Thymus (tissue), 11 donors: Measurements from ENCODE around the gene CHEK1. TPM values are rescaled to one million over a fixed set of nuclear protein-coding genes. Genes with fewer than 3 reads are reported as not detected.

ENCODE experiments used
- DNase-seq, 9 donors: peaks; one replicate each; pipeline ENCODE4 v3.0.0-alpha.2; 2013; ENCODE audit warnings: low spot score in 9 of 9, low read depth in 6 of 9, missing footprints in 1 of 9
- H3K27ac ChIP-seq, 2 donors: one replicate each; pipeline ENCODE4 v1.5.1; 2013; ENCODE audit warnings: control low read depth in 1 of 2, low read depth in 1 of 2, low read length in 1 of 2, mild to moderate bottlenecking in 1 of 2, moderate library complexity in 1 of 2
- H3K27me3 ChIP-seq, 2 donors: one replicate each; pipeline ENCODE4 v1.5.1; 2013; ENCODE audit warnings: low read length in 1 of 2; ENCODE audit not compliant: control insufficient read depth in 2 of 2, insufficient read depth in 1 of 2
- H3K36me3 ChIP-seq, 2 donors: one replicate each; pipeline ENCODE4 v1.5.1; 2013; ENCODE audit warnings: low read length in 1 of 2, mild to moderate bottlenecking in 1 of 2, moderate library complexity in 1 of 2; ENCODE audit not compliant: control insufficient read depth in 2 of 2, insufficient read depth in 2 of 2
- H3K4me1 ChIP-seq, 2 donors: one replicate each; pipeline ENCODE4 v1.5.1; 2013; ENCODE audit warnings: low read length in 2 of 2; ENCODE audit not compliant: control insufficient read depth in 2 of 2, insufficient read depth in 2 of 2
- H3K4me3 ChIP-seq, 2 donors: one replicate each; pipeline ENCODE4 v1.5.1; 2013; ENCODE audit warnings: low read length in 2 of 2, control low read depth in 1 of 2, mild to moderate bottlenecking in 1 of 2
- H3K9me3 ChIP-seq, 2 donors: one replicate each; pipeline ENCODE4 v1.5.1; 2013; ENCODE audit warnings: low read length in 1 of 2, mild to moderate bottlenecking in 1 of 2; ENCODE audit not compliant: control insufficient read depth in 2 of 2, insufficient read depth in 1 of 2
- WGBS: extraction: QIAGEN DNeasy Blood & Tissue Kit; methylation state at CpG from one replicate; pipeline ENCODE4 v1.1.7; 2013; 5-methylcytosine and 5-hydroxymethylcytosine counted together
- polyA plus RNA-seq: library from polyadenylated mRNA; stranded (reverse); fragments of 200-250 nt; gene quantifications from one replicate; pipeline ENCODE4 v1.2.3, GENCODE V29; 2013
- total RNA-seq: library from RNA; stranded (reverse); fragments of 120-200 nt; gene quantifications from one replicate; pipeline ENCODE4 v1.2.4, GENCODE V29; 2013
- donor health status: healthy.

CHEK1 gene
- total and polyA plus RNA-seq, 2 donors: 3.8 to 35.5 TPM

- no peaks in the 10 kb centered on the region for H3K9me3 ChIP-seq
- peaks cover 8 to 14% of the 10 kb centered on the region in 2 donors for H3K36me3 ChIP-seq
- peaks cover 0 to 10% of the 10 kb centered on the region in 2 donors for H3K4me1 ChIP-seq
- no peak overlapping the region for H3K27ac ChIP-seq
- no peaks in the 10 kb centered on the region for H3K27me3 ChIP-seq
- 85% methylated on average over 3 of the region's 3 CpGs for WGBS
- H3K4me3 ChIP-seq: no peak overlapping the region
- DNase-seq: no peak
These were observed 36.5 kb upstream of the CHEK1 start for GRCh38 chr11:125588505-125588904.

GRCh38 chr11:125591649-125592304 lies 33.2 kb upstream of the CHEK1 start:
- peak overlapping the region; percentile 62 to 80 for H3K4me3 ChIP-seq
- H3K4me1 ChIP-seq: peaks cover 0 to 13% of the 10 kb centered on the region in 2 donors
- no peaks in the 10 kb centered on the region for H3K9me3 ChIP-seq
- peak in 3 of 9 donors; percentile 14 to 23 (median 22) for DNase-seq
- 4% methylated on average over 30 of the region's 30 CpGs for WGBS
- no peaks in the 10 kb centered on the region for H3K27me3 ChIP-seq
- peak overlapping the region; percentile 96 to 97 for H3K27ac ChIP-seq
- H3K36me3 ChIP-seq: no peaks in the 10 kb centered on the region

GRCh38 chr11:125592305-125593113 lies 32.5 kb upstream of the CHEK1 start, which contains the start of gene STT3A:
TSS of gene STT3A (plus strand) at chr11:125592852. CDS start at chr11:125595916, 3,064 bp downstream.
- H3K4me3 ChIP-seq: peak within 1 kb of the TSS; percentile 65 to 80
- peak within 1 kb of the TSS; percentile 96 to 97 for H3K27ac ChIP-seq
- peak; percentile 97 to 100 (median 99) for DNase-seq
- peaks cover 0 to 13% of the 10 kb centered on the region in 2 donors for H3K4me1 ChIP-seq
- peaks cover 0 to 6% of the 10 kb centered on the region in 2 donors for H3K36me3 ChIP-seq
- no peaks in the 10 kb centered on the region for H3K27me3 ChIP-seq
- under 1% methylated on average over 55 of the region's 55 CpGs for WGBS
- no peaks in the 10 kb centered on the region for H3K9me3 ChIP-seq

- no peaks in the 10 kb centered on the region for H3K27me3 ChIP-seq
- H3K4me1 ChIP-seq: peaks cover 0 to 13% of the 10 kb centered on the region in 2 donors
- H3K36me3 ChIP-seq: peaks cover 0 to 8% of the 10 kb centered on the region in 2 donors
- peak overlapping the region; percentile 65 to 67 for H3K4me3 ChIP-seq
- no peaks in the 10 kb centered on the region for H3K9me3 ChIP-seq
- H3K27ac ChIP-seq: peak overlapping the region; percentile 14 to 64
- WGBS: under 1% methylated on average over 18 of the region's 18 CpGs
- DNase-seq: peak in 3 of 9 donors; percentile 5 to 13 (median 7)
These were observed 31.7 kb upstream of the CHEK1 start for GRCh38 chr11:125593114-125593820.

- H3K27me3 ChIP-seq: no peaks in the 10 kb centered on the region
- H3K27ac ChIP-seq: no peak overlapping the region
- H3K9me3 ChIP-seq: no peaks in the 10 kb centered on the region
- peaks cover 6 to 19% of the 10 kb centered on the region in 2 donors for H3K36me3 ChIP-seq
- DNase-seq: no peak
- WGBS: 92% methylated on average over 3 of the region's 3 CpGs
- H3K4me1 ChIP-seq: peaks cover 0 to 13% of the 10 kb centered on the region in 2 donors
- H3K4me3 ChIP-seq: no peak overlapping the region
These were observed 30.0 kb upstream of the CHEK1 start for GRCh38 chr11:125594958-125595357.

- no peak overlapping the region for H3K4me3 ChIP-seq
- H3K4me1 ChIP-seq: no peaks in the 10 kb centered on the region
- WGBS: 98% methylated on average over 2 of the region's 2 CpGs
- H3K36me3 ChIP-seq: peaks cover 33 to 68% of the 10 kb centered on the region in 2 donors
- DNase-seq: no peak
- no peaks in the 10 kb centered on the region for H3K9me3 ChIP-seq
- no peaks in the 10 kb centered on the region for H3K27me3 ChIP-seq
- no peak overlapping the region for H3K27ac ChIP-seq
These were observed 24.3 kb upstream of the CHEK1 start for GRCh38 chr11:125600663-125601062.

GRCh38 chr11:125603207-125603606 lies 21.8 kb upstream of the CHEK1 start:
- WGBS: 97% methylated on average over 3 of the region's 3 CpGs
- no peak overlapping the region for H3K4me3 ChIP-seq
- H3K4me1 ChIP-seq: no peaks in the 10 kb centered on the region
- no peaks in the 10 kb centered on the region for H3K27me3 ChIP-seq
- H3K36me3 ChIP-seq: peaks cover 52 to 84% of the 10 kb centered on the region in 2 donors
- H3K9me3 ChIP-seq: no peaks in the 10 kb centered on the region
- no peak overlapping the region for H3K27ac ChIP-seq
- no peak for DNase-seq

- Histone ChIP-seq H3K9me3 (no peaks in the 10 kb centered on the region), H3K4me3 (no peak overlapping the region), H3K27me3 (no peaks in the 10 kb centered on the region), H3K36me3 (peaks cover 58 to 91% of the 10 kb centered on the region in 2 donors), H3K27ac (no peak overlapping the region), H3K4me1 (no peaks in the 10 kb centered on the region)
- no peak for DNase-seq
These were observed 19.5 kb upstream of the CHEK1 start for GRCh38 chr11:125605417-125605816.
